T-helper 2 cell (primary cell): ENCODE measurements around the gene CEACAM7.

ENCODE experiments used
- DNase-seq, 5 experiments: peaks; one replicate each; pipeline versions ENCODE4 v3.0.0 to v3.0.0-alpha.2; 2012 to 2022

Gene CEACAM7

GRCh38 chr19:41652250-41652649 is 35.8 kb downstream of the CEACAM7 start:
- no peak for DNase-seq

GRCh38 chr19:41649827-41650226 is 38.2 kb downstream of the CEACAM7 start:
- no peak for DNase-seq

- peak in 3 of 5 experiments; percentile 17 to 20 (median 17) for DNase-seq
Observed at GRCh38 chr19:41646589-41647204, 41.4 kb downstream of the CEACAM7 start.

- peak in 4 of 5 experiments; percentile 37 to 54 (median 48) for DNase-seq
Observed at GRCh38 chr19:41641879-41642485, 46.1 kb downstream of the CEACAM7 start.

- no peak for DNase-seq
Observed at GRCh38 chr19:41638641-41639081, 49.4 kb downstream of the CEACAM7 start.

- DNase-seq: no peak
Observed at GRCh38 chr19:41637484-41637883, 50.6 kb downstream of the CEACAM7 start.

- no peak for DNase-seq
Observed at GRCh38 chr19:41627966-41628675, 59.9 kb downstream of the CEACAM7 start.

GRCh38 chr19:41626877-41627276 is 61.2 kb downstream of the CEACAM7 start, which contains the start of gene CEACAM4:
Gene CEACAM4 (minus strand): TSS chr19:41627074. CDS start chr19:41626963, 111 bp downstream.
- no peak for DNase-seq

- DNase-seq: no peak
Observed at GRCh38 chr19:41626278-41626677, 61.8 kb downstream of the CEACAM7 start.

GRCh38 chr19:41624937-41625336 is 63.1 kb downstream of the CEACAM7 start:
- no peak for DNase-seq

- DNase-seq: no peak
Observed at GRCh38 chr19:41624515-41624914, 63.6 kb downstream of the CEACAM7 start.

GRCh38 chr19:41623360-41623759 is 64.7 kb downstream of the CEACAM7 start:
- no peak for DNase-seq
